Subcutaneous adipose tissue (tissue), 4 donors: ENCODE results near the gene LRRC8A. TPM values are rescaled to one million over a fixed set of nuclear protein-coding genes. Genes with fewer than 3 reads are reported as not detected.

ENCODE experiments used
- CTCF ChIP-seq: fragments of 450-650 bp; IDR thresholded peaks from one replicate; pipeline ENCODE4 v1.5.1; 2016; ENCODE audit warnings: low read depth, mild to moderate bottlenecking, control low read depth, antibody characterized with exemption, moderate library complexity
- total RNA-seq, 4 donors: library from RNA; depleted of rRNA; stranded (reverse); fragments of >200 nt; gene quantifications; one replicate each; pipeline ENCODE4 v1.1.0, GENCODE V29; 2016

Gene LRRC8A
- 10 to 100 TPM; 17.2 to 78.6 (median 24.4) TPM for total RNA-seq

GRCh38 chr9:128881884-128882676 is at the start of gene LRRC8A, which contains the start of gene KYAT1:
LRRC8A (plus strand) TSS chr9:128882133; CDS start chr9:128907165, 25,032 bp downstream.
KYAT1 (minus strand) TSS chr9:128881950; CDS start chr9:128845405, 36,545 bp downstream.
- no peak for TF ChIP-seq CTCF

- no peak for TF ChIP-seq CTCF
These were observed 48.2 kb upstream of the LRRC8A start for GRCh38 chr9:128833696-128834095.

- TF ChIP-seq CTCF = no peak
These were observed 46.4 kb upstream of the LRRC8A start for GRCh38 chr9:128835246-128836210.

GRCh38 chr9:128836509-128837145 is 45.3 kb upstream of the LRRC8A start:
- no peak for TF ChIP-seq CTCF

- TF ChIP-seq CTCF = no peak
These were observed 43.6 kb upstream of the LRRC8A start for GRCh38 chr9:128838338-128838737.

- TF ChIP-seq CTCF = no peak
These were observed 41.4 kb upstream of the LRRC8A start for GRCh38 chr9:128840524-128840923.
